NCI-H1105 treated with DMSO at 0.1 percent for 48 hours (cell line): Measurements from ENCODE around the gene PYDC1.
A peak's percentile ranks its signal among the peaks of the same experiment; 100 is the strongest.
"Not testable (repeated sequence)": the region's sequence is repeated elsewhere in the genome, so short reads cannot be mapped to it uniquely, and the experiment has no call there.

ENCODE experiments used
- DNase-seq: peaks from one replicate; lab custom pipeline; 2025; lab: John Stamatoyannopoulos, UW

PYDC1 gene

DNA sequence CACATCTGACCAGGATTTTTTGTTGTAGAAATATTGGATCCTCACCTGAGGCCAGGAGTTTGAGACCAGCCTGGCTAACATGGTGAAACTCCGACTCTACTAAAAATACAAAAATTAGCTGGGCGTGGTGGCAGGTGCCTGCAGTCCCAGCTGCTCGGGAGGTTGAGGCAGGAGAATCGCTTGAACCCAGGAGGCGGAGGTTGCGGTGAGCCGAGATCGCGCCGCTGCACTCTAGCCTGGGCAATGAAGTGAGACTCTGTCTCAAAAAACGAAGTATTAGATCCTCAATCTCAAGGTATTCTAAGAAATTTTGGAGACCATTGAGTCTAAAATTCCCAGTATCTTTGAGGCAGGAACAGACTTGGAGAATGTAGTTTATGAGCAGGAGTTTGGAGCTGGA lies 21.1 kb downstream of the PYDC1 start:
- not testable (repeated sequence) for DNase-seq

DNA sequence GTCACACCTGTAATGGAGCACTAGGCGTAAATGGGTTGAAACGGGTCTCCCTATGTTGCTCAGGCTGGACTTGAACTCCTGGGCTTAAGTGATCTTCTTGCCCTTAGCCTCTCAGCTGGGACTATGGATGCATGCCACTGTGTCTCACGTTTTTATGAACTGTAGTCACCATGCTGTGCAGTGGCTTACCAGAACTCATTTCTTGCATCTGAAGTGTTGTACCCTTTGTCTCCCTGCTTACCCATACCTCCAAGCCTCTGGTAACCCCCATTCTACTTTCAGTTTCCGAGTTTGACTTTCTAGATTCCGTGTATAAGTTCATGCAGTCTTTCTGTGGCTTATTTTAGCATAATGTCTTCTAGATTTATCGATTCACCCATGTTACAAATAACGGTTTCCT lies 22.0 kb downstream of the PYDC1 start:
- DNase-seq: no peak

DNA sequence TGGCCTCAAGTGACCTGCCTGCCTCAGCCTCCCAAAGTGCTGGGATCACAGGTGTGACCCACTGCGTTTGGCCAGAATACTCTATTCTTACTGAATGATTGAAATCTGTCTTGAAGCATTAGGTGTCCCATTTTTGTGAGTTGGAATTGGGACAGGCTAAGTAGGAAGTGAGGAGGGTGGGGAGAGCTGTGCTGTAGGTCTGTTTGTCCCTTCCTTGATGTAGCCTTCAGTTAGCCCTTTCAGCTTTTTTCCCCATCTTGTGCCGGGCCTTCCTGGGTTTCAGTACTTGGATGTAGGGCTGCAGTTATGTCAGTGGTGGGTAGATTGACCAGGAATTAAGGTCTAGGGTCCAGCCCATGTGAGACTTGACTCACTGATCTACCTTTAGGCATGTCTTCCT lies 23.1 kb downstream of the PYDC1 start:
- DNase-seq: no peak

DNA sequence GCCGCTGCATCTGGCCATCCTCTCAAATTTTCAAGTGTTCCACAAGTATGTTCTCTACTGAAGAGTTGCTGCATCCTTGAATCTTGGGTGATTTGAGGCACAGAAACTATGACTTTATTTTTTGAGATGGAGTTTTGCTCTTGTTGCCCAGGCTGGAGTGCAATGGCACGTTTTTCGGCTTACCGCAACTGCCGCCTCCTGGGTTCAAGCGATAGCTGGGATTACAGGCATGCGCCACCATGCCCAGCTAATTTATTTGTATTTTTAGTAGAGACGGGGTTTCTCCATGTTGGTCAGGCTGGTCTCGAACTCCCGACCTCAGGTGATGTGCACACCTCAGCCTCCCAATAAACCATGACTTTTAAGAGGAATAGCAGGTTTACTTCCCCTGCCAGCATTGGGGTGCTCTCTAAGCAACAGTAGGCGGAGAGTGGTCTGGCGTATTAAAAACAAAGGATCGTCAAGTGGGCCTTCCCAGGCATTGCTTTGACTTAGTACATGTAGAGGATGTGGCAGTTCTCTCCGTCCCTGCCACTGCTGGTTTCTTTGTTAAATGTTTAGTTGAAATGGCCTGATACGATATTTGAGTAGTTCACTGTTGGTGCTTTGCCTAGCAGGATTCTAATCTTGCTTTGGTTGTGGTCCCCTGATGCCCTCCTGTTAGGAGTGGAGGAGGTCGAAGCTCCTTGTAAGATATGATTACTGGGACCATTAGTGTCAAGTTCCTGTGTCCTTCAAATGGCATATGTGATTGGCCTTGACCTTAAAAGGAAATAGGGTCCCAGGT lies 23.9 kb downstream of the PYDC1 start:
- DNase-seq: no peak

DNA sequence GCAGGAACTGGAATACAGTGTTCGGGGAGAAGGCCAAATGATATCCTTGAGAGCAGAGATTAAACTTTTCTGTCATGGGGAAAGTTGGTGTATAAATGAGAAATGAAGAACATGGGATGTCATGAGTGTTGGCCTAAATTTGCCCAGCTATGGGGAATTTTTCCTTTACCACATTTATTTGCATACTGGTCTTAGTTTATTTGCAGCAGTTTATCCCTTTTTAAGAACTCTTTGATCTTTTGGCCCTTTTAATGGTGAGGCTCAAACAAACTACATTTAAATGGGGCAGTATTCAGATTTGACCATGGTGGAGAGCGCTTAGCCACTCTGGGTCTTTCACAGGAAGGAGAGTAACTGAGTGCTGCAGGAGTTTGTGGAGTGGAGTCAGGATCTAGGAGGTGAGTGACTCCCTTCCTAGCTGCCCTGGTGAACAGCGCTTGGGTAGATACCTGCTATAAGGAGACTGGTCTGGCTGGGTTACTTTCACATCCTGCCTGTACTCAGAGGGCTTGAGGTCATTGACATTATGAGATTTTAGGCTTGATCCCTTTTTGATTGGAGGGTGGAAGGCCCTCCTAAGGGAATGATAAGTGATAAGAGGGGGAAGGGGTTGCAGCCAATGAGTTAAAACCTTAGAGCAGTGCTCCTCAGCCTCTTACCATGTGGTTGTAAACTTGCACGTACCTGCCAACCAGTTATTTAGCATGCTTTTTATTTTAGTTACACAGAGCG lies 25.1 kb downstream of the PYDC1 start:
- DNase-seq: no peak

DNA sequence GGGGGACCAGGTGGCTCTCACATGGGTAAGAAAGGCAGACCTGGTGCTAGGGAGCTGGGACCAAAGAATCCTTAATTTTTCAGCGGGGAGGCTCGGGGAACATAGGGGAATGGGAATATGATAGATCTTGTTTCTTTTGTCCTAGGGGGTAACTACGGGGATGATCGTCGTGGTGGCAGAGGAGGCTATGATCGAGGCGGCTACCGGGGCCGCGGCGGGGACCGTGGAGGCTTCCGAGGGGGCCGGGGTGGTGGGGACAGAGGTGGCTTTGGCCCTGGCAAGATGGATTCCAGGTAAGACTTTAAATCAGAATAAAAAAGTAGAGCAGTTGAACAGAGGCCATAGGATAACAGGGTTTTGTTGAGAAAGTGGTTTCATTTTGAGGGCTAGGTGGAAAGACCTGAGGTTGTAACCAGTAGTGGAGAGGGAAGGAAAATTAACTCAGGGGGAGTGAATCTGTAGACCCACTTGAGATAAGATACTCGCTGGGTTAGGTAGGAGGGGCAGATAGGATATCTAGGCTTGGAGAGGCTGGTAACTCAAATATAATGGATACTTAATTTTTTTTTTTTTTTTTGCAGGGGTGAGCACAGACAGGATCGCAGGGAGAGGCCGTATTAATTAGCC lies 26.0 kb downstream of the PYDC1 start:
- DNase-seq: no peak

DNA sequence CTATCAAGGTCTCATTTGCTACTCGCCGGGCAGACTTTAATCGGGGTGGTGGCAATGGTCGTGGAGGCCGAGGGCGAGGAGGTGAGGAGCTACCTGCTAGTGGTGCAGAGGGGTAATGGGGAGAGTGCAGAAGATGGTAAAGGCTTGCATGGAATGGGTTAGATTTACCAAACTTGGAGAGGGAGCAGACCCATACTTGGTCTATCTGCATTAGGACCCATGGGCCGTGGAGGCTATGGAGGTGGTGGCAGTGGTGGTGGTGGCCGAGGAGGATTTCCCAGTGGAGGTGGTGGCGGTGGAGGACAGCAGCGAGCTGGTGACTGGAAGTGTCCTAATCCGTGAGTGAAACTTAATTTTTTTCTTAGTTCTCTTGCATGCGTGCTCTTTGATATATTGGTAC lies 26.9 kb downstream of the PYDC1 start:
- no peak for DNase-seq

DNA sequence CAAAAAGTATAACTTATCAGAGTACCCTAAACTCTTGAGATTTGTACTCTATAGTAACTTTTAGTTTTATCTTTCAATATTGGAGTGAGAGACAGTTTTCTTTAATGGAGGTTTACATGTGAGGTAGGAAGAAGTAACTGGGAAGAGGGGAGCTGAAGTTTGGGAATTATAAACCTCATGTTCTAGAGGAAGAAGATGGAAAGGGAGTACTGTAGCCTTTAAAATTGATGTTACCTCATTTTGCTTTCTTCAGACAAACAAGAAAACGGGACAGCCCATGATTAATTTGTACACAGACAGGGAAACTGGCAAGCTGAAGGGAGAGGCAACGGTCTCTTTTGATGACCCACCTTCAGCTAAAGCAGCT lies 27.5 kb downstream of the PYDC1 start:
- DNase-seq: no peak

DNA sequence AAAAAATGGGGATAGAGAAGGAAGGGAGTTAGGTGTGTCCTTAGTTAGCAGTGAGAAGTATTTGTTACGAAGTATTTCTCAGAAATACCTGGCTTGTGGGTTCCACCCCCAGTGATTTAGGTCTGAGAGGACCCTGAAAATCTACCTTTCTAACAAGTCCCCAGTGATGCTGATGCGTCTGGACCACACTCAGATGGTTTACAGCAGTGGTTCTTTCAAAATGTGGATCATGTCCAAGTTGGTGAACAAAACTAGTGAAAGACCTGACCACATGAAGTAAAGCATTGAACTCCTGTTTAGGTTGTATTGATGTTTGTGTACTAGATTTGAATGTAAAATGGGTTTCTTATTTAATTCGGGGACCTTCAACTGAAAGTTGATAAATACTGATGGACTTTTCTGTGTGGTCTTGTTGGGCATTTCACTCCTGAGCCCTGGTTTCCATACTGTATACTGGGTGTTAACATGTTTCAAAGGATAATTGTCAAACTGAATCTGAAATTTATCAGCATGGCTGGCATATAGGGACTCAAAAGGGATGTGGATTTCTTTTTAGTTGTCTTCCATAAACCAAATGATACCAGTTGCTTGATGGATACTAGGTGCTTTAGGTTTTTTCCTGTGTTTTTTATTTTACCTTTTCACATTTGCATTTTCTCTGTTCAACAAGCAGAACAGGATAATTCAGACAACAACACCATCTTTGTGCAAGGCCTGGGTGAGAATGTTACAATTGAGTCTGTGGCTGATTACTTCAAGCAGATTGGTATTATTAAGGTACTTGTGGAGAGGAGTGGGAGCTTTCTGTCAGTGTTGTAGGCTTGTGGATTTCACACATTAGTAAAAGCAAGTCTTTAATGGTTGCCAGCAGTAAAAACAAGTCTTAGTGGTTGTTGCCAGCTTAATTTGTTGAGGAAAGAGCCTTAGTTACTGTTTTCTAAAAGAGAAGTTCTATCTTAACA lies 28.2 kb downstream of the PYDC1 start:
- no peak for DNase-seq

DNA sequence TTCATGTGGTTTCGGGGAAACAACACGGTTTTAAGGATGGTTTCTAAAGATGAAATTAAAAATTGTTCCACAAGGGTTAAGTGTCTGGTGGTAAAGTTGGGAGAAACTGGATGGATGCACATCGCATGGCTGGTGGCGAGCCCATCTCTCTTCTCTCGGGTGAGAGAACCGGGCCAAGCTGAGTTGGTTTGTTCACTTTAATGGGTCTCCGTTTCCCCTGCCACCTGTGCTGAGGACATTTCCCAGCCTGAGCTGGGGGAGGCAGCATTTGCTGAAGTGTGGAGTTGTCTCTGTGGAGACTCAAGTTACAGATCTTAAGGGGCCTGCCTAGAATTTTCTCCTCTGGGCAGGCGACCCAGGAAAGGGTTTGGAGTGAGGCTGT lies 29.1 kb downstream of the PYDC1 start:
- no peak for DNase-seq

DNA sequence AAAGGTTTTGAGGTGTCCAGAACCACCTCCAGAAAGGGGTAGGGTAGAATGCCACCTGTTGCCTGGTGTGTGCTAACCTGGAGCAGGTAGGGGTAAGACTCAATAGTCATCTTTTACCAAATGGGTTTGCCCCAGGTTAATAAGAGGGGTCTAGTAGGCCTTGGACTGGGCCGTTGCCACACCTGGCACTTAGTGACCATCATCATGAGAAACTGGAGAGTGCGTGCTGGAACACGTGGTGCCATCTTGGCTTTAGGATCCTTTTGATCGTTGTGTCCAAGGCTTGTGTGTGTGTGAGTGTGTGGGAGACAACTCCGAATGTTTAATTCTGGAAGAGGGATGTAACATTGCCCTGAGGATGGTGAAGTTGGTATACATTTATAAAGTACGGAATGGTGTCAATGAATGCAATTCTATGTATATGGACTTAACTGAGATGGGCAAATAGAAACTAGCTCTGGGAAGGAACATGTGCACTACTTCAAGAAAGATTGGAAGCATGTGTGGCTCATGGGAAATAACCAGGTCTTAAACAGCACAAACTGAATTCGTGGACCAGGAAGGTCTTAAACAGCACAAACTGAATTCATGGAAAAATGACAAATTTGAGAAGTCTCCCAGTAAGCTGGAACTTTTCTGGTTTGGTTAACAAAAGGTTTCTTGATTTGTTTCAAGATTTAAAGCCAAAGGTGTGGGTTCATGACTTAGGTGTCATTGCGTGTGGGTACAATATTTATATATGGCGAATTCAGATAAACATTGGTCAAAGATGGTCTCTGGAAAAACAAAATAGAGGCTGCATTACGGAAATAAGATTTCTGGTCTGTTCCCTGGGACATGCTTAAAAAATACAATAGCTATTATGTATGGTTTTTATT lies 29.8 kb downstream of the PYDC1 start:
- DNase-seq: no peak

DNA sequence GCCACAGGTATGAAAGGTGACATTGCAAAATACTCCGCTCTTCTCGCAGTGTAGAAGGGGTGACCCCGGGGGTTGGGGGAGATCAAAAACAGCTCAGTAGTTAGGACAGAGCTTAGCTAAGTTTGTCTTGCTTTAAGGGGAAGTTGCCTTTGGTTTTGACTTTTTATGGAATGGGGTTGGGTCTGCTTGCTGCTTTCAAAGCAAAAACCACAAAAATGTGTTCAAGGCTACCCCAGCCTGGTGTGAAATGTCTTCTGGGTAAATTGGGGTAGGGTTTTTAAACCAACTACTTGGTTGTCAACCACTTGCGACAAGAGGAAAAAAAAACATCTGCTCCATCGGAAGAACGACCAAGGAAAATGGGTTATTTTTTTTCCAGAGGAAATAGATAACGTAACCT lies 30.8 kb downstream of the PYDC1 start:
- no peak for DNase-seq

DNA sequence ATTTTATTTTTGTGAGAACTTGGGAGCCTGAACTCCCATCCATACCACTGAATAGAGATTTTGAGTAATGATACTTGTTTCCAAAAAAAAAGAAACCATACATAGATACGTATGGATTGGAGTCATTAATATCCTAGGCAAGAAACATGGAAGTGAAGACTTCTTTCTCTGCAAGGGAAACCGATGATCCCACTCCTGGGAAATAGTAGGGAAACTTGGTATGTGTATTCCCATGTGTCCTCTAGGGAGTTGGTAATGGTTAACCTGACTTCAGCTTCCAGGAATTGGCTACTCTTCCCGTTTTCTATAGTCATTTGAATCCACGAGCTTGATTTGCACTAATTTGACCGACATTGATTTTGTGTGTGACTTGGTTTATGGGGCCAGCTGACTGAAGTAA lies 31.6 kb downstream of the PYDC1 start:
- no peak for DNase-seq

DNA sequence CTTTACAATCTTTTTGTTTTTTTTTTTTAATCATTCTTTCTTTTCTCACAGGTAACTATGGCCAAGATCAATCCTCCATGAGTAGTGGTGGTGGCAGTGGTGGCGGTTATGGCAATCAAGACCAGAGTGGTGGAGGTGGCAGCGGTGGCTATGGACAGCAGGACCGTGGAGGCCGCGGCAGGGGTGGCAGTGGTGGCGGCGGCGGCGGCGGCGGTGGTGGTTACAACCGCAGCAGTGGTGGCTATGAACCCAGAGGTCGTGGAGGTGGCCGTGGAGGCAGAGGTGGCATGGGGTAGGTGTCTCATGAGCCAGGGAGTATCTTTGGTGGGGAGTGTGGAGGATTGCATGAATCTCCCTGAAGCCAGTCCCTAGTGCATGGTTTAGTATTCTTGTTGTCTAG lies 32.0 kb downstream of the PYDC1 start:
- DNase-seq: no peak

DNA sequence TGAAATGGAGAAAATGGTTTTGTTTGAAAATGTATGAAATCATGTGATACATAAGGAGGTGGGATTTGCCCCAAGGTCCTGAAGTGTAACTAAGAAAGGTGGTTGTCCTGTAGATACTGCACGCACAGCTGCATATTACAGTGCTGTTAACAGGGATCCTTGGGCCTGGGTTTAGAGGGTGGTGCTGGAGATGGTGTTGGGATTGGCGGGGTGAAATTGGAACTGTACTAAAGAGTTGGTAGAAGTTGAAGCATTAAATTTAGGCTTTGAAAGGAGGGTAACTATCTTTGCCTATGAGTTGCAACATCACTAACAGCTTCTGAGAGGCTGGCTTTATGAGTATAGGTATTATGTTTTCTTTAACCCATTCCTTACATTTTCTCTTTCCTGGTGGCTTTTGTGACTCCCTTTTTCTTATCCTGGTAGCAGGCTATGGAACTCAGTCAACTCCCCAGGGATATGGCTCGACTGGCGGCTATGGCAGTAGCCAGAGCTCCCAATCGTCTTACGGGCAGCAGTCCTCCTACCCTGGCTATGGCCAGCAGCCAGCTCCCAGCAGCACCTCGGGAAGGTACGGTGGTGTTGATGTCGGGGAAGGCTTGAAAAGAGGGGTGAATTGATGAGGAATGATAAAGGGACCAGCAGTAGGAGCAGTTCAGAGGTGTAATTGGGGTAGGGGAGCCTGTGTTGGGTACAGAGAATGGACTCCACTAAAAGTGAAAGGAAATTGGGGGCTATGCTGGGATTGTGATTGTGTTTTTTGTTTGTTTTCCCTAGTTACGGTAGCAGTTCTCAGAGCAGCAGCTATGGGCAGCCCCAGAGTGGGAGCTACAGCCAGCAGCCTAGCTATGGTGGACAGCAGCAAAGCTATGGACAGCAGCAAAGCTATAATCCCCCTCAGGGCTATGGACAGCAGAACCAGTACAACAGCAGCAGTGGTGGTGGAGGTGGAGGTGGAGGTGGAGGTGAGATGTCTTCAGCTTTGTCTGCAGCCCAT lies 33.2 kb downstream of the PYDC1 start:
- no peak for DNase-seq

DNA sequence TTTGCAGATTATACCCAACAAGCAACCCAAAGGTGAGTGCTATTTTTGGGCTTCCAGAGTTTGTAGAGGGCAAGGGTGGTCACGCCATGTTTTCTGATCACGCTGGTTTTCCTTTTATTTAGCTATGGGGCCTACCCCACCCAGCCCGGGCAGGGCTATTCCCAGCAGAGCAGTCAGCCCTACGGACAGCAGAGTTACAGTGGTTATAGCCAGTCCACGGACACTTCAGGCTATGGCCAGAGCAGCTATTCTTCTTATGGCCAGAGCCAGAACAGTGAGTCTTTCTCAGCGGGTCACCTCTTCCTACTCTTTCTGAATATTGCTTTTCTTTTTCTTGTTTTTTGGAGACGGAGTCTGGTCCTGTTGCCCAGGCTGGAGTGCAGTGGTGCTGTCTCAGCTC lies 34.5 kb downstream of the PYDC1 start:
- no peak for DNase-seq

DNA sequence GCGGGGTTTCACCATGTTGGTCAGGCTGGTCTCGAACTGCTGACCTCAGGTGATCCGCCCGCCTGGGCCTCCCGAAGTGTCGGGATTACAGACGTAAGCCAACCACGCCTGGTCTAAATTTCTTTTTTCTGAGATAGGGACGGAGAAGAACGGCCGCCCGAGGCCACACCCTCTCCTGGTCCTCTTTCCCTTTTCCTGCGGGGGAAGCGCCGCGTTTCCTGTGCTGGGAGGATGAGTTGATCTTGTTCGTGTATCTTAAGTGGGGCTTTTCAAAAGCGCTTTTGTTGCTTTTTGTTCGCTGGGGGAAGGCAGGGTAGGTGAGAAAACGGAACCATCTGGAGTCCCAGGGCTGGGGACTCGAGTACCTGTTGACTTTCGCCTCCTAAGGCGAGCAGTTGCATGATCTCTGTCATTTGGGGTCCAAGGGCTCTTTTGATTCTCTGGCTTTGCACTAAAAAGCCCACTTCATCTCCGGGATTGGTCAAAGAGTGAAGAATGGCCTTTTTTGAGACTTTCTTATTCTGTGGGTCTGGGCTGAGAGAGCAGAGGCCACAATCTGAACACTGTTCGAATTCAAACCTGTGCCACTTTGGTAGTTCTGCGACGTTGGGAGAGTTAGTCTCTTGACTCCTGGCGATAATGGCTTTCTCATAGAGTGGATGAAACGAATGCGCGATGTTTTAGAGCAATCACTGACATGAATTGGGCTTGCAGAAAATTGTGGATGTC lies 35.7 kb downstream of the PYDC1 start:
- DNase-seq: no peak

DNA sequence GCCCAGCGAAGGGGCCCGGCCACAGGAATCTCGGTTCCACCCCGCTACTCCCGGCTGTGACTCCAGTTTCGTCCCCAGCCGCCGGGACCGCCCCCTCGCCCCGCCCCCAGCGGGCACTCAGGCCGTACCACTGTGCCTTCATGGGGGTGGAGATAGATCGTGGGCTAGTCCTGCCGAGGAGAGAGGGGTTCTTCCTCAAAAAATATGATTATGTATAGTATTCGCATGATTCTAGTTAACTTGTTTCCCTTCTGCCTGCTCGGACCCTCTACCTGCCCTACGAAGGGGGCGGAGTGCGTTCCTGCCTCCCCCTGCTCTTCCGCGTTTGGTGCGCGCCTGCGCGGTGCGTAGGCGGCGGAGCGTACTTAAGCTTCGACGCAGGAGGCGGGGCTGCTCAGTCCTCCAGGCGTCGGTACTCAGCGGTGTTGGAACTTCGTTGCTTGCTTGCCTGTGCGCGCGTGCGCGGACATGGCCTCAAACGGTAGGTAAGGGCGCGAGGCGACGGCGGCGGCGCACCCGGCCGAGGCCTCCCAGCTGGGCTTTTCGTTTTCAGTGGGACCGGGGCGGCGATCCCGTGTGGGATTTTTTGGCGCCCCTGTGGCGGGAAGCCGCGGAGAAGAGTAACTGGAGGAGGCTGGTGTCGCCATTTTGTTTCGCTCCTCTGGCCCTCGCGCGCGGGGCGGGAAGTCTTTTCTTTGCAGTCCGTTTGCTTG lies 37.0 kb downstream of the PYDC1 start, which contains the start of gene FUS:
FUS (plus strand) TSS at position 393 of the 713 bp plus-strand sequence; CDS start at position 469, 76 bp downstream.
- peak; percentile 73 for DNase-seq
